Right atrium auricular region (tissue), 2 donors: ENCODE results near the gene XRCC5. TPM values are rescaled to one million over a fixed set of nuclear protein-coding genes. Genes with fewer than 3 reads are reported as not detected.

Source experiments
- DNase-seq: peaks from one replicate; pipeline ENCODE4 v3.0.0-alpha.2; 2019; ENCODE audit warnings: low spot score
- H3K27ac ChIP-seq, 2 donors: fragments of 200-600 bp; sonication (generic); 1 replicate in 1 of 2; 2 replicates in 1 of 2; pipeline ENCODE4 v1.5.1; 2016 to 2019
- H3K27me3 ChIP-seq, 2 donors: fragments of 200-600 bp; sonication (generic); one replicate each; pipeline versions ENCODE4 v1.5.1 to v1.6.0; 2017 to 2019
- H3K36me3 ChIP-seq: fragments of 200-600 bp; sonication (generic); one replicate; pipeline ENCODE4 v1.5.1; 2016
- H3K4me1 ChIP-seq, 2 donors: fragments of 200-600 bp; sonication (generic); one replicate each; pipeline versions ENCODE4 v1.5.1 to v1.6.0; 2017 to 2019
- H3K4me3 ChIP-seq, 2 donors: fragments of 200-600 bp; sonication (generic); 1 replicate in 1 of 2; 2 replicates in 1 of 2; pipeline ENCODE4 v1.5.1; 2017 to 2019; ENCODE audit warnings: mild to moderate bottlenecking in 1 of 2, moderate library complexity in 1 of 2
- H3K9me3 ChIP-seq, 2 donors: fragments of 200-600 bp; sonication (generic); one replicate each; pipeline ENCODE4 v1.5.1; 2019
- total RNA-seq, 2 donors: library from RNA; depleted of rRNA; stranded (reverse); fragments of >200 nt; gene quantifications; one replicate each; pipeline ENCODE4 v1.1.0, GENCODE V29; 2016
- TF ChIP-seq, protein P1 (sequence below), 2 donors: fragments of 200-600 bp; sonication (generic); IDR thresholded peaks; one replicate each; pipeline ENCODE4 v1.5.1; 2019; ENCODE audit warnings: antibody characterized with exemption in 2 of 2

Gene XRCC5
- 10 to 100 TPM; 89.9 to 93.7 TPM for total RNA-seq

DNA sequence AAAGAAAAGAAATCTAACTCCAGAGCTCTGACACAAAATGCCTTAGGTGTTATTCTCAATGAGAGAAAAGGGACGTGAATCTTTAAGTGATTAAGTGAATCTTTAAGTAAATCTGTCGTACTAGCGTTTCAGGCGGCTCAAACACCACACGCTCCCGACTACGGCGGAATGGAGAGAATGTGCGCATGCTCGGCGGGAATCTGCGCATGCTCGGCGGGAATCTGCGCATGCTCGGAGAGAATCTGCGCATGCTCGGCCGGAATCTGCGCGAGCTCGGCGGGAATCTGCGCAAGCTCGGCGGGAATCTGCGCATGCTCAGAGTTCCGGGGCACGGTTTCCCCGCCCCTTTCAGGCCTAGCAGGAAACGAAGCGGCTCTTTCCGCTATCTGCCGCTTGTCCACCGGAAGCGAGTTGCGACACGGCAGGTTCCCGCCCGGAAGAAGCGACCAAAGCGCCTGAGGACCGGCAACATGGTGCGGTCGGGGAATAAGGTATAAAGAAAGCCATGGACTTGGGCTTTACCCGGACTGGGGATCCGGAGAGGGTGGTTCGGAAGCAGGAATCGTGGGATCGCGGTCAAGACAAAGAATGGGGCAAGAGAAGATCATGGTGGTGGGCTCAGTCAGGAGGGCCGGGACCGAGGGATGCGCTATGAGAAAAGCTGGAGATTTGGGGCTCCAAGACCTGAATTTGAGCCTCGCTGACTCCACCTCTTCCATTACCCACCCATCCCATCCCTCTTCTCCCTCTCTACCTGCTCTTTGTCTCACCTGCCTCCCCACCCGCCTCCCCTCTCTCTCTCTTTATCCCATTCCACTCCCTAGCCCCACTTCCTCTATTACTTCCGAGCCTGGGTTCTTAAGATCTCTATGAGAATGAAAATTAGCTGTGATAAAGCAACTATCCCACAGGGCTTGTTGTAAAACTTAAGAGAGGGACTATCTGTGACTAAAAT lies at the start of gene XRCC5:
Gene XRCC5, plus strand, starts transcription at position 382 of the 955 bp plus-strand sequence. Its CDS starts 89 bp downstream, at position 471.
- H3K4me1 ChIP-seq: peaks cover 0 to 41% of the 10 kb centered on the region in 2 donors
- H3K4me3 ChIP-seq: peak within 1 kb of the TSS; percentile 60 to 93
- no peaks in the 10 kb centered on the region for H3K27me3 ChIP-seq
- peak; percentile 95 for DNase-seq
- H3K27ac ChIP-seq: peak within 1 kb of the TSS; percentile 76 to 93
- H3K36me3 ChIP-seq: peaks cover 30% of the 10 kb centered on the region
- H3K9me3 ChIP-seq: no peaks in the 10 kb centered on the region
- TF ChIP-seq, protein P1, sequence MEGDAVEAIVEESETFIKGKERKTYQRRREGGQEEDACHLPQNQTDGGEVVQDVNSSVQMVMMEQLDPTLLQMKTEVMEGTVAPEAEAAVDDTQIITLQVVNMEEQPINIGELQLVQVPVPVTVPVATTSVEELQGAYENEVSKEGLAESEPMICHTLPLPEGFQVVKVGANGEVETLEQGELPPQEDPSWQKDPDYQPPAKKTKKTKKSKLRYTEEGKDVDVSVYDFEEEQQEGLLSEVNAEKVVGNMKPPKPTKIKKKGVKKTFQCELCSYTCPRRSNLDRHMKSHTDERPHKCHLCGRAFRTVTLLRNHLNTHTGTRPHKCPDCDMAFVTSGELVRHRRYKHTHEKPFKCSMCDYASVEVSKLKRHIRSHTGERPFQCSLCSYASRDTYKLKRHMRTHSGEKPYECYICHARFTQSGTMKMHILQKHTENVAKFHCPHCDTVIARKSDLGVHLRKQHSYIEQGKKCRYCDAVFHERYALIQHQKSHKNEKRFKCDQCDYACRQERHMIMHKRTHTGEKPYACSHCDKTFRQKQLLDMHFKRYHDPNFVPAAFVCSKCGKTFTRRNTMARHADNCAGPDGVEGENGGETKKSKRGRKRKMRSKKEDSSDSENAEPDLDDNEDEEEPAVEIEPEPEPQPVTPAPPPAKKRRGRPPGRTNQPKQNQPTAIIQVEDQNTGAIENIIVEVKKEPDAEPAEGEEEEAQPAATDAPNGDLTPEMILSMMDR (IDR thresholded peaks at IDR 0.05): no peak

DNA sequence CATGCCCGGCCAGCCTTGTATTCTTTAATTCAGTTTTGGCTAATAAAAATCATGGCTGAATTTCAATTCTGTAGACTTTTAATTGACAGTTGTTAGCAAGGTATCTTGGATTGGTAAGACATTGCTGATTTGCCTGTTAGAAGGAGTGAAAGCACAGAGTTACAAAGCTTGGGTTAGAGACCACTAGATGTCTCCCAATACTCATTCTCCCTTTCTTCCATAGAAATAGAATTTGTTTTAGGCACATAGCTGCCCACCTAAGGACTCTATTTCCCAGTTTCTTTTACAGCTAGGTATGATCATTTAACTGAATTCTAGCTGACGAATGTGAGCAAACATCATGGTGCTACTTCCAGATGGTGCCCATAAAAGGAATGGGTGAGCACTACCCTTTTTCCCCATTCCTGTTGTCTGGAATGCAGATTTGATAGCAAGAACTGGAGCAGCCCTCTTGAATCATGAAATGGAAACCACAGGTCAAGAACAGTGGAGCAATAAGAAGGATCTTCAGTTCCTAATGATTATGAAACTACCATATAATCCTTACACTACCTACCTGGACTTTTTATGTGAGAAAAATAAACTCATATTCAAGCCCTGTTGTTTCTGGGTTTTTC lies 45.0 kb upstream of the XRCC5 start:
- no peak overlapping the region for H3K27ac ChIP-seq
- no peaks in the 10 kb centered on the region for H3K27me3 ChIP-seq
- H3K4me3 ChIP-seq: no peak overlapping the region
- peaks cover 16% of the 10 kb centered on the region for H3K36me3 ChIP-seq
- H3K9me3 ChIP-seq: no peaks in the 10 kb centered on the region
- DNase-seq: no peak
- TF ChIP-seq, protein P1 (IDR thresholded peaks at IDR 0.05): no peak
- H3K4me1 ChIP-seq: no peaks in the 10 kb centered on the region

DNA sequence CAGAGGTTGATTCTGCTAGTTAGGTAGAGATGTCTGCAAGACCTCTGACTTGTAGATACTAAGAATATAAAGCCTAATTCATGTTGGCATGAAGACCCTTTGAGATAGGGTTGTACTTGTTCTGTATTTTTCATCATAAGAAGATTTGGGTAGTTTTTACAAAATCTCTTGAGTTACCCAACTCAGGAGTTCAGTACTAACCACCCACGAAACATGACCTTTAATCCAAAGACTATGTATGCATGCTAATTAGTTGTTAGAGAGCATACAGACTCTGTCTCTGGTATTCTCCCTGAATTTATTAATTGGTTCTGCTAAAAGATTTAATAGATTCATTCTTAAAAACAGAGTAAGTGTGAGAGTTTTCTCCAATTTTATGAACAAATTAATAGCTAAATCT lies 44.5 kb upstream of the XRCC5 start:
- no peak overlapping the region for H3K4me3 ChIP-seq
- no peak for DNase-seq
- no peak overlapping the region for H3K27ac ChIP-seq
- no peaks in the 10 kb centered on the region for H3K27me3 ChIP-seq
- no peaks in the 10 kb centered on the region for H3K4me1 ChIP-seq
- no peaks in the 10 kb centered on the region for H3K9me3 ChIP-seq
- TF ChIP-seq, protein P1 (IDR thresholded peaks at IDR 0.05): no peak
- peaks cover 16% of the 10 kb centered on the region for H3K36me3 ChIP-seq

DNA sequence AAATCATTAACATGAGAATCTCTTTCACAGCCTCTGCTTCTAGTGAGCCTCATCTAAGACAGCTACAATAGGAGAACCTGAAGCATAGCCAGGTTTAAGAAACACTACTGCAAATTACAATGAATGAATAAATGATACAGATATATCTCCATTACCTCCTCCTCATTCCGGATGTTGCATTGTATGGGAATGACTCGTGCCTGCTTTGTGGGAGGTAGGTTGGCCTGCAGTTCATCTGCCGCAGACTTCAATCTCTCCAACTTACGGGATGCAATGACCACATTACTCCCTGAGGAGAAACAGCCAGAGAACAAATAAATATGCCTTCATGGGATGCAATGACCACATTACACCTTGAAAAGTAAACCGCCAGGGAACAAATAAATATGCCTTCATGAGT lies 42.9 kb upstream of the XRCC5 start:
- no peak for DNase-seq
- H3K36me3 ChIP-seq: peaks cover 16% of the 10 kb centered on the region
- no peaks in the 10 kb centered on the region for H3K9me3 ChIP-seq

DNA sequence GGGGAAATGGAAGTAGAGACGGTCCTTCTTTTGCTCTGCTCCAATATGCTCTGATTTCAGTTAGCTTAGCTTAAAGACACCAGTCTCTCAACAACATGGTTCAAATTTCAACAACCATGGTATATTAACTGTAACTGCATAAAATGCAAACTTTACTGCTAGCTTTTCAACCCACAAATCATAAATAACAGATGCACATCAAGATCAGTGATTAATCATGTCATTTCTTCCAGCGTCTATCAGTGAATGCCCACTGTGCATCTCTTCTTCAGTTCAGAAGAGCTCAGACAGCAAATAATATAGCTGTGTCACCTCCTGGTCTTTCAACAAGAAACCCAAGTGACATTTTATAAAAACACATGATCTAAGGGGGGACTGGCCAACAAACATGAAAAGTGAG lies 40.1 kb upstream of the XRCC5 start:
- no peaks in the 10 kb centered on the region for H3K4me1 ChIP-seq
- no peak for DNase-seq
- TF ChIP-seq, protein P1 (IDR thresholded peaks at IDR 0.05): no peak
- H3K4me3 ChIP-seq: no peak overlapping the region
- peaks cover 15% of the 10 kb centered on the region for H3K36me3 ChIP-seq
- no peaks in the 10 kb centered on the region for H3K9me3 ChIP-seq
- H3K27me3 ChIP-seq: no peaks in the 10 kb centered on the region
- H3K27ac ChIP-seq: no peak overlapping the region

More for the DNA sequence above, 42.9 kb upstream of the XRCC5 start:
- H3K27me3 ChIP-seq: no peaks in the 10 kb centered on the region
- TF ChIP-seq, protein P1 (IDR thresholded peaks at IDR 0.05): no peak
- H3K4me3 ChIP-seq: no peak overlapping the region
- no peak overlapping the region for H3K27ac ChIP-seq
- H3K4me1 ChIP-seq: no peaks in the 10 kb centered on the region
